ENCODE measurements around the gene NR6A1. TPM values are rescaled to one million over a fixed set of nuclear protein-coding genes. Genes with fewer than 3 reads are reported as not detected.

The NR6A1 gene
- total and polyA plus RNA-seq, 2 of the 8 experiments (the other 6 are each of a cell fraction or from before 2014, with no cell fraction given), result 93.2 to 237 TPM

GRCh38 chr9:124574534-124575375 lies 196.4 kb downstream of the NR6A1 start:
- Histone ChIP-seq H3K14ac (ENCODE audit: insufficient read length) (no peak overlapping the region), H2BK120ac (replicated peaks; ENCODE audit: low read depth, low read length) (no peak overlapping the region), H3K4me1 (replicated peaks in 1 of 4; ENCODE audit: control insufficient read depth in 3 of 4, insufficient read depth in 4 of 4, low read length in 3 of 4) (peaks cover 0 to 16% (median 5%) of the 10 kb centered on the region in 4 experiments; a peak in 4 of 7 replicates), H3K23me2 (ENCODE audit: low read depth, low read length) (no peaks in the 10 kb centered on the region), H3K18ac (ENCODE audit: extremely low read depth, low read length) (no peak overlapping the region), H3K56ac (replicated peaks; ENCODE audit: insufficient read length, low read depth, low read length) (no peak overlapping the region), H3K36me3 (ENCODE audit: control insufficient read depth in 2 of 4, insufficient read depth in 4 of 4, low read length in 3 of 4) (no peaks in the 10 kb centered on the region; a peak in 1 of 8 replicates), H3K23ac (ENCODE audit: insufficient read length) (no peak overlapping the region), H3K79me2 (ENCODE audit: control insufficient read depth in 1 of 2, insufficient read depth in 2 of 2, low read length in 2 of 2) (peaks cover 5 to 85% of the 10 kb centered on the region in 2 experiments; a peak in 3 of 4 replicates), H2BK15ac (ENCODE audit: low read length) (no peak overlapping the region), H4K91ac (replicated peaks; ENCODE audit: insufficient read length, low read length) (no peak overlapping the region), H2BK12ac (ENCODE audit: low read depth, low read length) (no peak overlapping the region), H2BK20ac (ENCODE audit: low read length) (no peak overlapping the region), H4K8ac (ENCODE audit: extremely low read depth, insufficient read depth, low read length) (no peak overlapping the region), H2AK5ac (ENCODE audit: low read depth, low read length) (no peak overlapping the region), H4K20me1 (replicated peaks in 1 of 2; ENCODE audit: control insufficient read depth in 1 of 2, insufficient read depth in 2 of 2, low read length in 2 of 2) (no peaks in the 10 kb centered on the region), H3K4me2 (ENCODE audit: insufficient read depth in 1 of 2, low read depth in 2 of 2, low read length in 2 of 2) (no peak overlapping the region), H4K5ac (ENCODE audit: insufficient read length, low read depth, low read length) (no peak overlapping the region), H3K27ac (ENCODE audit: low read depth, low read length) (no peak overlapping the region), H2AFZ (ENCODE audit: low read length) (no peak overlapping the region), H3K4ac (replicated peaks; ENCODE audit: insufficient read length, low read depth, low read length) (no peak overlapping the region), H3K9me3 (ENCODE audit: insufficient read depth in 2 of 2, low read depth in 1 of 2, low read length in 1 of 2) (peaks cover 0 to 3% of the 10 kb centered on the region in 2 experiments; a peak in 1 of 4 replicates), H3K27me3 (replicated peaks in 1 of 4; ENCODE audit: control insufficient read depth in 3 of 4, extremely low read depth in 1 of 4, insufficient read depth in 3 of 4, low read length in 3 of 4) (no peaks in the 10 kb centered on the region), H2BK5ac (ENCODE audit: low read depth, low read length) (no peak overlapping the region), H3K9ac (replicated peaks in 1 of 4; ENCODE audit: extremely low read depth in 1 of 4, low read depth in 3 of 4, low read length in 3 of 4) (no peak overlapping the region), H3K79me1 (ENCODE audit: low read depth, low read length) (peaks cover 3% of the 10 kb centered on the region; the same call in 1 of the 2 replicates), H3K4me3 (ENCODE audit: extremely low read depth in 1 of 4, insufficient read depth in 2 of 4, low read depth in 3 of 4, low read length in 4 of 4) (no peak overlapping the region)
- FAIRE-seq (no peak), DNase-seq (ENCODE audit: low read depth in 1 of 2, low spot score in 2 of 2) (no peak)
- POLR2A ChIA-PET (ENCODE audit: partially characterized antibody), result interaction anchor here (0.9 to 1.9 kb wide), 6 partner anchors 9 to 22 kb away, joined by 3 to 8 read pairs (median 4); no protein-coding TSS in a partner anchor
- 89% methylated on average over 10 of the region's 10 CpGs; no CpG with 5 or more reads in 1 of the 2 experiments for WGBS, 2 experiments (ENCODE audit: extremely low coverage in 1 of 2, insufficient coverage in 1 of 2, insufficient read length in 1 of 2, insufficient replicate concordance in 2 of 2, low coverage in 1 of 2, low lambda C conversion rate in 2 of 2, missing lambda C conversion rate in 1 of 2)
- no peak for TF ChIP-seq POU5F1 (IDR thresholded peaks at IDR 0.05; ENCODE audit: low read depth, low read length)
- CTCF ChIA-PET (ENCODE audit: partially characterized antibody), result interaction anchor here (0.7 to 4.4 kb wide), 14 partner anchors 10 to 256 kb away, joined by 3 to 30 read pairs (median 4); no protein-coding TSS in a partner anchor

Measured in H1 (cell line).